Parathyroid adenoma (tissue), 2 donors: ENCODE results near the gene ADCY5.

Source experiments
- H2AFZ ChIP-seq: fragments of 300-600 bp; sonication (generic); one replicate; pipeline ENCODE4 v1.7.0; 2017; ENCODE audit warnings: antibody characterized with exemption, mild to moderate bottlenecking
- H3K27ac ChIP-seq: fragments of 300-600 bp; sonication (generic); one replicate; pipeline ENCODE4 v1.7.0; 2017
- H3K27me3 ChIP-seq: fragments of 300-600 bp; sonication (generic); one replicate; pipeline ENCODE4 v1.7.0; 2017; ENCODE audit warnings: low read length; ENCODE audit not compliant: control insufficient read depth, insufficient read depth
- H3K36me3 ChIP-seq: fragments of 300-600 bp; sonication (generic); one replicate; pipeline ENCODE4 v1.7.0; 2017; ENCODE audit warnings: low read length; ENCODE audit not compliant: control insufficient read depth, insufficient read depth
- H3K4me1 ChIP-seq: fragments of 300-600 bp; sonication (generic); one replicate; pipeline ENCODE4 v1.7.0; 2017; ENCODE audit warnings: control low read depth
- H3K4me2 ChIP-seq: fragments of 300-600 bp; sonication (generic); one replicate; pipeline ENCODE4 v1.7.0; 2017; ENCODE audit warnings: low read length
- H3K4me3 ChIP-seq: fragments of 300-600 bp; sonication (generic); one replicate; pipeline ENCODE4 v1.7.0; 2017; ENCODE audit warnings: low read depth, low read length
- H3K79me2 ChIP-seq: fragments of 300-600 bp; sonication (generic); one replicate; pipeline ENCODE4 v1.7.0; 2017; ENCODE audit warnings: control low read depth
- H3K9ac ChIP-seq: fragments of 300-600 bp; sonication (generic); one replicate; pipeline ENCODE4 v1.7.0; 2017; ENCODE audit warnings: mild to moderate bottlenecking
- H3K9me3 ChIP-seq: fragments of 300-600 bp; sonication (generic); one replicate; pipeline ENCODE4 v1.7.0; 2017; ENCODE audit warnings: low read length; ENCODE audit not compliant: control insufficient read depth
- CTCF ChIP-seq: fragments of 300-600 bp; sonication (generic); IDR thresholded peaks from one replicate; pipeline ENCODE4 v1.7.0; 2017; ENCODE audit warnings: antibody characterized with exemption, mild to moderate bottlenecking
- donor health status: primary hyperparathyroidism.

Gene ADCY5

GRCh38 chr3:123294296-123294938 is 154.5 kb downstream of the ADCY5 start:
- Histone ChIP-seq H3K27ac (no peak overlapping the region), H3K9me3 (no peaks in the 10 kb centered on the region), H3K79me2 (no peaks in the 10 kb centered on the region), H3K27me3 (no peaks in the 10 kb centered on the region), H3K36me3 (no peaks in the 10 kb centered on the region), H3K4me2 (no peak overlapping the region), H2AFZ (no peak overlapping the region), H3K4me3 (no peak overlapping the region), H3K9ac (no peak overlapping the region), H3K4me1 (no peaks in the 10 kb centered on the region)
- no peak for TF ChIP-seq CTCF

- Histone ChIP-seq H3K27ac (no peak overlapping the region), H3K4me2 (no peak overlapping the region), H2AFZ (no peak overlapping the region), H3K9ac (no peak overlapping the region), H3K79me2 (no peaks in the 10 kb centered on the region), H3K27me3 (no peaks in the 10 kb centered on the region), H3K36me3 (no peaks in the 10 kb centered on the region), H3K4me1 (no peaks in the 10 kb centered on the region), H3K4me3 (no peak overlapping the region), H3K9me3 (no peaks in the 10 kb centered on the region)
- no peak for TF ChIP-seq CTCF
Measured at GRCh38 chr3:123292321-123293310, 156.3 kb downstream of the ADCY5 start.

- H3K27me3 ChIP-seq, result no peaks in the 10 kb centered on the region
- H3K4me3 ChIP-seq, result no peak overlapping the region
- TF ChIP-seq CTCF, result no peak
- H3K9ac ChIP-seq, result no peak overlapping the region
- no peak overlapping the region for H3K27ac ChIP-seq
- no peak overlapping the region for H3K4me2 ChIP-seq
- no peaks in the 10 kb centered on the region for H3K9me3 ChIP-seq
- H3K79me2 ChIP-seq, result no peaks in the 10 kb centered on the region
- no peaks in the 10 kb centered on the region for H3K4me1 ChIP-seq
- no peaks in the 10 kb centered on the region for H3K36me3 ChIP-seq
- H2AFZ ChIP-seq, result no peak overlapping the region
Measured at GRCh38 chr3:123291404-123291803, 157.5 kb downstream of the ADCY5 start.

- no peaks in the 10 kb centered on the region for H3K36me3 ChIP-seq
- TF ChIP-seq CTCF, result no peak
Measured at GRCh38 chr3:123290962-123291361, 157.9 kb downstream of the ADCY5 start.

More at GRCh38 chr3:123290962-123291361, 157.9 kb downstream of the ADCY5 start:
- Histone ChIP-seq H3K4me1 (no peaks in the 10 kb centered on the region), H3K4me3 (no peak overlapping the region), H3K27me3 (no peaks in the 10 kb centered on the region), H3K9ac (no peak overlapping the region), H2AFZ (no peak overlapping the region), H3K4me2 (no peak overlapping the region), H3K27ac (no peak overlapping the region), H3K9me3 (no peaks in the 10 kb centered on the region), H3K79me2 (no peaks in the 10 kb centered on the region)
